HG03571 (cell line): ENCODE results near the gene PSMC3.
"Not testable (repeated sequence)": the region's sequence is repeated elsewhere in the genome, so short reads cannot be mapped to it uniquely, and the experiment has no call there.

Experiments
- ATAC-seq: cut with Tn5 transposase; IDR thresholded peaks from one replicate; pipeline ENCODE4 v1.9.1; 2021; ENCODE audit not compliant: unreplicated experiment

The PSMC3 gene

GRCh38 chr11:47426062-47426956, at the start of gene PSMC3:
Gene PSMC3 (minus strand): TSS chr11:47426439. CDS start chr11:47426279, 160 bp downstream.
- peak; percentile 85 for ATAC-seq

DNA sequence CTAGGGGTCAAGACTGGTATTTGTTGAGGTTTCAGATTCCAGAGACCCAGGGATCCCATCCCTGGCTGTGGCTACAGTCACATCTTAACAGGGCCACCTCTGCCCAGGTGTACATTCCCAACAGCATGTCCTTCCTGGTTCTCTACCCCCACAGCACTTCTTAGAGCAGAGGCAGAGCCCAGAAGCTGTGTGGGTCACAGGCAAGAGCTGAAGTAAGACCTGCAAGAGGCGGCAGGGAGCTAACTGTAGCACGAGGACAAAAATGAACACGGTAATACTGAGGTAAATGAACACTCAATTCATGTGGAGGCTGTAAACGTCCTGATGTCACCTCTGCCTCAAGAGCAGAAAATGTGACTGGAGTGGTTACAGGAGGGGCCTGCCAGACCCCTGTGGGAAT, 44.4 kb upstream of the PSMC3 start:
- ATAC-seq, result no peak

- no peak for ATAC-seq
Measured at GRCh38 chr11:47469361-47470179, 43.3 kb upstream of the PSMC3 start.

GRCh38 chr11:47468598-47469214, 42.5 kb upstream of the PSMC3 start:
- no peak for ATAC-seq

GRCh38 chr11:47467357-47467756, 41.1 kb upstream of the PSMC3 start:
- no peak for ATAC-seq

GRCh38 chr11:47466701-47467250, 40.5 kb upstream of the PSMC3 start:
- ATAC-seq, result no peak

DNA sequence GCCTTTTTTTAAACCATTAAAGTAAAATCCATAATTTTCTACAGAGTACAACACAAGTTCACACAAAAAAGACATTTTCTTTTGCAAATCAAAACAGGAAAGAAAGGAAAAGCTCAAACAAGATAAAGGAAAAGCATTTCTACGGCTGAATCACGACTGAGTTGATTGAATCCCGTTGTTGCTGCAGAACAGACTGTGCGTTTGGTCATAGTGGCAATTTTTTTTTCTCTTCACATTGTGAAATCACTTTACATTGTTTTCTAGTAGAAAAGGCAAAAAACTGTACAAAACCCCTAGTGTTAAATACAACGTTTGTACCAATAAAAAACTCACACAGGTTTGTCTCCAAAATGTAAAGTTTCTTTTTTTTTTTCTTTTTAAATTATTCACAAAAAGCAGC, 40.0 kb upstream of the PSMC3 start:
- ATAC-seq, result no peak

GRCh38 chr11:47464483-47464882, 38.2 kb upstream of the PSMC3 start:
- ATAC-seq, result no peak

DNA sequence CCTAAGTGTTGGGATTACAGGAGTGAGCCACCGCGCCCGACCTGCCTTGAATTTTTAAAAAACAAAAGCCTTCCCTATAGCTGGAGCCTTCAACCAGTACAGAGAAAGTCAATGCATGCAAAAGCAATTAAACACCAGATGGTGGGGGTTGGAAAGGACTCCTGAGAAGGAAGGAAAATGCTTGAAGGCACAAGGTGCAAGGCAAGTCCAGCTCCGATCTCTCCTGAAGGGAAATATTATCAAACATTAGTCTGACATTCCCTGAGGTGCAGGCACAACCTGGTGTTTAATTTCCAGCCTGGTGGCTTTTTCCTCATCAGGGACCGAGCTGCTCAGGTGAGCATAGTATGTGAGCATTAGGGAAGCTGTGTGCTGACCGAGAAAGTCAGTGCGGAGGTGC, 35.6 kb upstream of the PSMC3 start:
- no peak for ATAC-seq

GRCh38 chr11:47460571-47461235, 34.5 kb upstream of the PSMC3 start:
- ATAC-seq, result no peak

DNA sequence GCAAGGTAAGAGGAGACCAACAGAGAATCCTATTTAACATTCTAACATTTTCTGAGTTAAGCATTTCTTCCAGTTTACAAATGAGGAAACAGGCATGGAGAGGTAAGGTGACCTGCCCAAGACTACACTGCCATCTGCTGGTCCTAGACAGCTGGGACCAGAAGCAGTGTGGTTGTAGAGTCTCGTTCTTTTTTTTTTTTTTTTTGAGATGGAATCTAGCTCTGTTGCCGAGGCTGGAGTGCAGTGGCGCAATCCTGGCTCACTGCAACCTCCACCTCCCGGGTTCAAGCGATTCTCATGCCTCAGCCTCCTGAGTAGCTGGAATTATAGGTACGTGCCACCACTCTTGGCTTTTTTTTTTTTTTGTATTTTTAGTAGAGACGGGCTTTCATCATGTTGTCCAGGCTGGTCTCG, 28.0 kb upstream of the PSMC3 start:
- not testable (repeated sequence) for ATAC-seq

- no peak for ATAC-seq
Measured at GRCh38 chr11:47453365-47453764, 27.1 kb upstream of the PSMC3 start.

DNA sequence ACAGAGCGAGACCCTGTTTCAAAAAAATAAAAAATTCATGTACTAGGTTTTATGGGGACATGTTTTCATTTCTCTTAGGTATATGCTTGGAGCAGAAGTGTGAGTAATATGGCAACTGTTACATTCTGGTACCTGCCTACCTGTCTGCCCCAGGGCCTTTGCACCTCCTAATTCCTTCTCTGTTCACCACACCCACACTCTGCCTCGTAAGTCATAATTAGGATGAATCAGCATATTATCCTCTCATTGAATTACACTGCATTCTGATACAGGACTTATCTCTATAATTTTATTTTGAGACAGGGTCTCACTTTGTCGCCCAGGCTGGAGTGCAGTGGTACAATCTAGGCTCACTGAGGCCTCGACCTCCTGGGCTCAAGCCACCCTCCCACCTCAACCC, 25.8 kb upstream of the PSMC3 start:
- no peak for ATAC-seq

DNA sequence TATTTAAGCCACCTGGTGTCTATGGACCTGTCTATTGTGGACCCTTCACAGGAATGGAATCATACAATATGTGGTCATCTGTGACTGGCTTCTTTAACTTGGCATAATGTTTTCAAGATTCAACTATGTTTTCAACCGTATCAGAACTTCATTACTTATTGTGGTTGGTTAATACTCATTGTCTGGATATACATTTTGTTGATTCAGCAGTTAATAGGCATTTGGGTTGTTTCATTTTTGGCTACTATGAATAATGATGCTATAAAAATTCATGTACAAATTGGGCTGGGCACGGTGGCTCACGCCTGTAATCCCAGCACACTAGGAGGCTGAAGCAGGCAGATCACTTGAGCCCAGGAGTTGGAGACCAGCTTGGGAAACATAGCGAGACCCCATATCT, 25.2 kb upstream of the PSMC3 start:
- no peak for ATAC-seq

GRCh38 chr11:47449541-47449940, 23.3 kb upstream of the PSMC3 start:
- no peak for ATAC-seq

GRCh38 chr11:47448566-47449427, 22.6 kb upstream of the PSMC3 start, which contains the start of gene RAPSN:
Gene RAPSN (minus strand): TSS chr11:47449136. CDS start chr11:47448964, 172 bp downstream.
- ATAC-seq, result no peak

DNA sequence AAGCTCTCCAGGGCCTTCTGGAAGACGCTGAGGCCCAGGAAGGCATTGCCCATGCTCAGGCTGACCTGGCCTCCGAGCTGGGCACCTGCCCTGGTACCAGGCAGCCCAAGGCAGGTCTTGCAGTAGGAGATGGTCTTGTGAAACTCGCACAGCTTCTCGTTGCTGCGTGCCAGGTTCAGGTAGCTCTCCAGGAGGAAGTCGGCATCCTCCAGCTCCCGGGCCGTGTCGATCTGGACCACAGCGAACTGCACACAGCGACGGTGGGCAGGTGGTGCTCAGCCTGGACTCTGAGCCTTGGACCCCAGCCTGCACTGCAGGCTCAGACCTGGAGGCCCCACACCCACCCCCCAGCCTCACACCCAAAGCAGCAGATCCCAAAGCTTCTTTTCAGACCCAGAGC, 21.7 kb upstream of the PSMC3 start:
- ATAC-seq, result no peak

- no peak for ATAC-seq
Measured at GRCh38 chr11:47446833-47447232, 20.6 kb upstream of the PSMC3 start.

DNA sequence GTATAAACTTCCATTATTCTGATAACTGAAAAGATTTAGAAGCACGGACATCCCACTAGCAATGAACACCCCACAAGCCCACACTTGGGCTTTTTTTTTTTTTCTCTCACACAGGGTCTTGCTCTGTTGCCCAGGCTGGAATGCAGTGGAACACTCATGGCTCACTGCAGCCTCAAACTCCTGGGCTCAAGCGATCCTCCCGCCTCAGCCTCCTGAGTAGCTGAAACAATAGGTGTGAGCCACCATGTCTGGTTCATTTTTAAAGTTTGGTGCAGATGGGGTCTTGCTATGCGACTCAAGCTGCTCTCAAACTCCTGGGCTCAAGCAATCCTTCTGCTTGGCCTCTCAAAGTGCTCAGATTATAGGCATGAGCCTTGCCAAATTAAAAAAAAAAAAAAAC, 19.6 kb upstream of the PSMC3 start:
- ATAC-seq, result no peak

DNA sequence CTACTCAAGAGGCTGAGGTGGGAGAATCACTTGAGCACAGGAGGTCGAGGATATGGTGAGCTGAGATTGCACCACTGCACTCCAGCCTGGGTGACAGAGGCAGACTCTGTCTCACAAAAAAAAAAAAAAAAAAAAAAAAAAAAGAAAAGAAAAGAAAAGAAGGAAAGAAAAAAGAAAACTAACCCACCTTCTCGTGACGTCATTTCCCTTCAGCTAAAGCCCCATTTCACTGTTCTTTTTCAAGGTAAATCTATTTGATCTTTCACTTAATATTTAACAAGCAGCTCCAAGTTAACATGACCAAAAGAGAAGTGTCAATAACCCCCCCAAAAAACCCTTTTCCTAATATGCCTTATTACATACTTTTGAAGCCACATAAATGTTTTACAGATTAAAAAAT, 17.6 kb upstream of the PSMC3 start:
- ATAC-seq, result no peak
